Stomach (tissue), 9 donors: Measurements from ENCODE around the gene MYL7. TPM values are rescaled to one million over a fixed set of nuclear protein-coding genes. Genes with fewer than 3 reads are reported as not detected.

Experiments used
- DNase-seq, 2 donors: peaks; one replicate each; pipeline versions ENCODE4 v3.0.0 to v3.0.0-alpha.2; 2013 to 2019
- H3K27ac ChIP-seq, 5 donors: fragments of 200-600 bp in 4 of 5; sonication (generic) in 4 of 5; one replicate each; pipeline ENCODE4 v1.5.1; 2013 to 2019; ENCODE audit warnings: mild to moderate bottlenecking in 1 of 5, moderate library complexity in 1 of 5
- H3K27me3 ChIP-seq, 3 donors: fragments of 200-600 bp; sonication (generic); one replicate each; pipeline ENCODE4 v1.5.1; 2017 to 2019; ENCODE audit warnings: mixed run types in 1 of 3
- H3K36me3 ChIP-seq, 4 donors: fragments of 200-600 bp; sonication (generic); 1 replicate in 3 of 4; 2 replicates in 1 of 4; pipeline ENCODE4 v1.5.1; 2016 to 2019
- H3K4me1 ChIP-seq, 4 donors: fragments of 200-600 bp; sonication (generic); one replicate each; pipeline ENCODE4 v1.5.1; 2016 to 2019
- H3K4me3 ChIP-seq, 4 donors: fragments of 200-600 bp; sonication (generic) in 3 of 4; one replicate each; pipeline ENCODE4 v1.5.1; 2016 to 2019; ENCODE audit warnings: mild to moderate bottlenecking in 1 of 4
- H3K9me3 ChIP-seq, 4 donors: fragments of 200-600 bp; sonication (generic); one replicate each; pipeline ENCODE4 v1.5.1; 2016 to 2019
- EP300 ChIP-seq: sonication (generic); formaldehyde crosslinking; IDR thresholded peaks from one replicate; pipeline ENCODE4 v1.6.1; 2017; ENCODE audit warnings: antibody characterized with exemption
- POLR2A ChIP-seq, 4 donors: fragments of 450-650 bp; IDR thresholded peaks; one replicate each; pipeline ENCODE4 v1.6.1; 2016; ENCODE audit warnings: antibody characterized with exemption in 4 of 4, control low read depth in 2 of 4, mild to moderate bottlenecking in 1 of 4, moderate library complexity in 1 of 4
- POLR2AphosphoS5 ChIP-seq, 3 donors: sonication (generic); formaldehyde crosslinking; IDR thresholded peaks; one replicate each; pipeline ENCODE4 v1.6.1; 2016; ENCODE audit warnings: antibody characterized with exemption in 3 of 3
- WGBS, 5 donors: extraction: QIAGEN DNeasy Blood & Tissue Kit in 3 of 5; methylation state at CpG; one replicate each; pipeline versions ENCODE4 v1.1.5 to v1.1.7; 2013 to 2018; 5-methylcytosine and 5-hydroxymethylcytosine counted together
- intact Hi-C: fragments of 100-400 bp; cut with DNase I; formaldehyde crosslinking; loops from one replicate; pipeline ENCODE4 v1.15.1; 2023; ENCODE audit warnings: low total_unique reads
- polyA plus RNA-seq, 3 donors: library from polyadenylated mRNA; stranded (reverse); fragments of 200-250 nt; gene quantifications; one replicate each; pipeline ENCODE4 v1.2.3, GENCODE V29; 2013
- total RNA-seq, 5 donors: library from RNA; depleted of rRNA; stranded (reverse); fragments of >200 nt; gene quantifications; one replicate each; pipeline versions ENCODE4 v1.1.0 to v1.2.3, GENCODE V29; 2014 to 2016
- TF ChIP-seq, protein P1 (sequence below), 7 experiments: fragments of 450-650 bp in 4 of 7; fragments of 200-600 bp in 3 of 7; sonication (generic) in 3 of 7; IDR thresholded peaks; one replicate each; pipeline ENCODE4 v1.5.1; 2016 to 2019; ENCODE audit warnings: antibody characterized with exemption in 7 of 7, control low read depth in 2 of 7, mild to moderate bottlenecking in 1 of 7
- donor health status: healthy with polysubstance abuse.
- donor health status: Bipolar disorder and iron deficiency.
- donor health status: healthy.

MYL7 gene
- total and polyA plus RNA-seq, 8 donors: 2.2 TPM; not detected in 7

DNA sequence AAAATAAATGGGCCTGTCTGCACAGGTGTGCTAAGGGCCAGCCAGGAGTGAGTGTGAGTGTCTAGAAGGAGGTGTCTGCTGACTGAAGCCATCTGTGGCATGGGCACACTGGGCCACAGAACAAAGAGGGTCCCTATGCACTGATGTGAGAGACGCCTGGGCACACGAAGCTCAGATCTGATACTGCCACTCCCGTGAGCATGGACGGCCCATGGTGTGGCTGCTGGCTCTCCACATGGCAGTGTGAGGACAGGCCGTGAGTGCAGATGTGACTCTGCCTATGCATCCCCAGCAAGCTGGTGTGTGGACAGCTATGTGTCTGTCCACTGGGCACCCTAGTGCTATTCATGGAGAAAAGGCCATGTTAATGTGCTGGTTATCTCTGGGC is 12.8 kb upstream of the MYL7 start:
- intact Hi-C loops: no loop called here
- H3K27me3 ChIP-seq: peaks cover 0 to 3% (median 0%) of the 10 kb centered on the region in 3 donors
- 80 to 95% (median 85%) methylated on average over 5 of the region's 5 CpGs for WGBS, 5 donors
- DNase-seq: no peak
- no peak overlapping the region for H3K27ac ChIP-seq
- H3K9me3 ChIP-seq: no peaks in the 10 kb centered on the region
- no peaks in the 10 kb centered on the region for H3K36me3 ChIP-seq
- H3K4me1 ChIP-seq: no peaks in the 10 kb centered on the region
- no peak for TF ChIP-seq EP300
- no peak for TF ChIP-seq POLR2A (IDR thresholded peaks at IDR 0.05)
- TF ChIP-seq, protein P1, sequence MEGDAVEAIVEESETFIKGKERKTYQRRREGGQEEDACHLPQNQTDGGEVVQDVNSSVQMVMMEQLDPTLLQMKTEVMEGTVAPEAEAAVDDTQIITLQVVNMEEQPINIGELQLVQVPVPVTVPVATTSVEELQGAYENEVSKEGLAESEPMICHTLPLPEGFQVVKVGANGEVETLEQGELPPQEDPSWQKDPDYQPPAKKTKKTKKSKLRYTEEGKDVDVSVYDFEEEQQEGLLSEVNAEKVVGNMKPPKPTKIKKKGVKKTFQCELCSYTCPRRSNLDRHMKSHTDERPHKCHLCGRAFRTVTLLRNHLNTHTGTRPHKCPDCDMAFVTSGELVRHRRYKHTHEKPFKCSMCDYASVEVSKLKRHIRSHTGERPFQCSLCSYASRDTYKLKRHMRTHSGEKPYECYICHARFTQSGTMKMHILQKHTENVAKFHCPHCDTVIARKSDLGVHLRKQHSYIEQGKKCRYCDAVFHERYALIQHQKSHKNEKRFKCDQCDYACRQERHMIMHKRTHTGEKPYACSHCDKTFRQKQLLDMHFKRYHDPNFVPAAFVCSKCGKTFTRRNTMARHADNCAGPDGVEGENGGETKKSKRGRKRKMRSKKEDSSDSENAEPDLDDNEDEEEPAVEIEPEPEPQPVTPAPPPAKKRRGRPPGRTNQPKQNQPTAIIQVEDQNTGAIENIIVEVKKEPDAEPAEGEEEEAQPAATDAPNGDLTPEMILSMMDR (IDR thresholded peaks at IDR 0.05): no peak
- TF ChIP-seq POLR2AphosphoS5 (IDR thresholded peaks at IDR 0.05): no peak
- H3K4me3 ChIP-seq: no peak overlapping the region

DNA sequence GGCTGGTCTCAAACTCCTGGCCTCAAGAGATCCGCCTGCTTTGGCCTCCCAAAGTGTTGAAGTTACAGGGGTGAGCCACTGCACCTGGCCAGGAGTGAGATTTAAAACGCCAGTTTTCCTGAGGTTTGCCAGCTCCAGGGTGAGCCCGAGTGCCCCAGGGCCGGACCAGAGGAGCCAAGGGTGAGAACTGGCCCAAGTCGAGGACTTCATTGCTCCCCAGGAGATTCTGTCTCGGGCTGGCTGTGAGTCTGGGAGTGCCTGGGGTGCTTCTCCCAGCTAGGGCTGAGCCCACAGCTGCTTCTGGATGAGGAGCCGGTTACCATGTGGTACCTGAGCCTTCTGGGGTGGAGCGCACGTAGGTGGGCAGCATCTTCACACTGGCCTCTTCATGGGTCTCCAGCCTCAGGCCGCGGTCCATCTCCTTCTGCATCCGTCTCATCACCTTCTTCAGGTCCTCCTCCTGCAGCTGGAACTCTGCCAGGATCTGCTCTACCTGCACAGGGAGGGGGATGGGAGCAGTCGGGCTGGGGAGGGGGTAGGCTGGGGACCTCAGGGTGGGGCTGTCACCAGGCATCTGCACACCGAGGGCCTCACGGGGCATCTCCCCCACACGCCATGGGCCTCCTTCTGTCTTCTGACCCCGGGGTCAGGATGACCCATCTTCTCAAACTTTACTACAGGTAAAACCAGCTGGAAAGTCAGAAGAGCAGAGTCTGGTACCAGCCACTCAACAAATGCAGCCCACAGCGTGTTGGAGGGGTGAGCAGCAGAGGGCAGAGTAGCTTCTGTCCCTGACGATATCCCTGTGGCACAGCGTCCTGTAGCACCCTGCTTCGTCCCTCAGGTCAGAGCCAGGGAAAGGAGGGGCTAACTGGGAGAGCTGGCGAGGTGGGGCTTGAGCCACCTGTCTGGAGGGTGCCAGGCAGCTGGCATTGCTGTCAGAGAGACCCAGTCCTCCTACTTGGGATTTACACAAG is 12.1 kb upstream of the MYL7 start:
- Histone ChIP-seq H3K36me3 (no peaks in the 10 kb centered on the region), H3K4me1 (no peaks in the 10 kb centered on the region), H3K9me3 (no peaks in the 10 kb centered on the region), H3K4me3 (no peak overlapping the region), H3K27me3 (peaks cover 0 to 3% (median 0%) of the 10 kb centered on the region in 3 donors), H3K27ac (no peak overlapping the region)
- no peak for DNase-seq
- TF ChIP-seq EP300: no peak
- no peak for TF ChIP-seq POLR2AphosphoS5 (IDR thresholded peaks at IDR 0.05)
- TF ChIP-seq, protein P1 (IDR thresholded peaks at IDR 0.05): no peak
- no peak for TF ChIP-seq POLR2A (IDR thresholded peaks at IDR 0.05)
- WGBS, 5 donors: 69 to 79% (median 77%) methylated on average over 17 to 22 of the region's 22 CpGs
- intact Hi-C loops: no loop called here

DNA sequence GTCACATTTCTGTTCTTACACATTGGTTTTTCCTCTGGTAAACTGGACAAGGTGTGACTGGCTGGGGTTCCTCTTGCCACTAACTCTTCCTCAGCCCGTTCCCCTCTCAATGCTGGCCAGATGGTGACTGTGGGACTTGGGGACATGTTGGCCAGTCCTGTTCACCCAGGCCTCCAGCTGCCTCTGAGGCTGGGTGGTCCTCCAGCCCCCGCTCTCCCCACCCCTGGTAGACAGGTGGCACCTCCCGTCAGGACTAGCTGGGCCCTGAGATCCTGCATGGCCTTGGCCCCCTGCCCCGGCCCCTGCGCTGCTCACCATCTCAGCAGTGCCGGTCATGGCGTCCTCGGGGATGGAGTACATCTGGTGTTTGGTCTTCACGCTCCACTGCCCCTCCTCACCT is 10.8 kb upstream of the MYL7 start:
- DNase-seq: no peak
- no peak overlapping the region for H3K27ac ChIP-seq
- WGBS, 5 donors: 92 to 98% (median 94%) methylated on average over 9 of the region's 9 CpGs
- H3K9me3 ChIP-seq: no peaks in the 10 kb centered on the region
- intact Hi-C loops: no loop called here
- no peaks in the 10 kb centered on the region for H3K36me3 ChIP-seq
- peaks cover 0 to 4% (median 0%) of the 10 kb centered on the region in 4 donors for H3K4me1 ChIP-seq
- TF ChIP-seq, protein P1 (IDR thresholded peaks at IDR 0.05): no peak
- TF ChIP-seq POLR2AphosphoS5 (IDR thresholded peaks at IDR 0.05): no peak
- no peak for TF ChIP-seq EP300
- no peak for TF ChIP-seq POLR2A (IDR thresholded peaks at IDR 0.05)
- peaks cover 0 to 2% (median 0%) of the 10 kb centered on the region in 3 donors for H3K27me3 ChIP-seq
- H3K4me3 ChIP-seq: no peak overlapping the region

DNA sequence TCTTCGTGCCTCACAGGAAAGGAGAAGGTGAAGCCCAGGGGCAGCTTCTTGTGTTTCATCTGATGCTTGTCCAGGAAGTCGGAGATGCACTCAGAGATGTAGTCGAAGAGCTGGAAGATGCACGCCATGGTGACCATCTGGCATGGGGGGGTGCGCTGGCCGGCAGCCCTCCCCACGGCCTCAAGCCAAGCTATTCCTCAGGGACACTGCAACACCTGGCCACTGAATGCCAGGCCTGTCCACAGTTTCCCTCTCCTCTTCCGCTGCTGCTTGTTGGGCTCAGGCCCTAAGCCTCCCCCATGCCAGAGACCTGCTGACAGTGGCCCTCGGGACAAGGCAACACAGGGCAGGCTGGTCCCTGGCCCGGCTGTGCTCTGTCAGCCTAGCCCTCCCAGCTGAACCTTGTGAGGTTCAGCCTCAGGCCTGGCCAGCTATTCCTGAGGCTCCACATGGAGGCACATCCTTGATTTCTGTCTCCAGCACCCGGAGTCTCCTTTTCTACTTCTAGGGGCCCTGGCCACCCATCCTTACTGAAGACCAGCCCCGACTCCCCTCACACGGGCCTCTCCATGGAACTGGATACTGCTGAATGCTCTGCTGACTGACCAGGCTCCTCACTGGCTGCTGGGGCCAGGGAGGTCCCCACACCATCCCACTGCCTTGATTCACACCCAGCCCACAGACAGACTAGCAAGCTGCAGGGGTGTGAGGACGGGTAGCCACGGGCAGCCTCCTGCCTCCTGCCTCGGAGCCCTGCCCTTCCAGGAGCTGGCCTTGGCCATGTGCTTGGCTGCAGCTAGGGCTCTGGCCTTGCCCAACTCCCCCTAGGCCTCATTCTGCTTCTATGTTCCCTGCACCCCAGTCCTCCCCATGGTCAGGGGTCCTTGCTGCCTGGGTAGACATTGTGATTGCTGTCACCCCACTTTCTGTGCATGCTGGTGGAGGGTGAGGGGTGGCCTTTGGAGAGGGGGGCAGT is 10.1 kb upstream of the MYL7 start:
- peaks cover 6 to 11% (median 6%) of the 10 kb centered on the region in 4 donors for H3K4me1 ChIP-seq
- H3K27ac ChIP-seq: no peak overlapping the region
- 83 to 95% (median 86%) methylated on average over 6 to 16 of the region's 16 CpGs for WGBS, 5 donors
- TF ChIP-seq POLR2AphosphoS5 (IDR thresholded peaks at IDR 0.05): no peak
- no peak for TF ChIP-seq POLR2A (IDR thresholded peaks at IDR 0.05)
- TF ChIP-seq EP300: no peak
- TF ChIP-seq, protein P1 (IDR thresholded peaks at IDR 0.05): no peak
- no peaks in the 10 kb centered on the region for H3K36me3 ChIP-seq
- H3K27me3 ChIP-seq: peaks cover 0 to 5% (median 1%) of the 10 kb centered on the region in 3 donors
- H3K4me3 ChIP-seq: no peak overlapping the region
- no peaks in the 10 kb centered on the region for H3K9me3 ChIP-seq
- no peak for DNase-seq
- intact Hi-C loops: no loop called here
